OCI-LY1 (cell line): ENCODE measurements around the gene BAZ2A.

Source experiments
- H2AFZ ChIP-seq: fragments of 200-600 bp; sonication (generic), shearing (Covaris generic); 2 replicates; pipeline ENCODE4 v1.6.0; 2014; ENCODE audit warnings: antibody characterized with exemption, mild to moderate bottlenecking, low read length
- H3F3A ChIP-seq: fragments of 200-600 bp; sonication (generic), shearing (Covaris generic); 2 replicates; pipeline ENCODE4 v1.6.0; 2014; ENCODE audit warnings: mild to moderate bottlenecking, antibody characterized with exemption, low read length, moderate library complexity; ENCODE audit not compliant: insufficient read depth
- H3K27ac ChIP-seq: fragments of 200-600 bp; sonication (generic); 2 replicates; pipeline ENCODE4 v1.5.1; 2014; ENCODE audit warnings: low read length, mixed run types, mild to moderate bottlenecking, low read depth; ENCODE audit not compliant: poor library complexity, severe bottlenecking
- H3K27me3 ChIP-seq: fragments of 200-600 bp; sonication (generic); 2 replicates; pipeline ENCODE4 v1.6.0; 2014; ENCODE audit warnings: antibody characterized with exemption, mild to moderate bottlenecking, low read length, moderate library complexity; ENCODE audit not compliant: insufficient read depth
- H3K36me3 ChIP-seq: fragments of 200-600 bp; sonication (generic); 2 replicates; pipeline ENCODE4 v1.6.1; 2014; ENCODE audit warnings: mild to moderate bottlenecking, antibody characterized with exemption, low read length, moderate library complexity, mixed read lengths; ENCODE audit not compliant: insufficient read depth
- H3K4me1 ChIP-seq: fragments of 200-600 bp; sonication (generic); 2 replicates; pipeline ENCODE4 v1.5.1; 2014; ENCODE audit warnings: mild to moderate bottlenecking, low read length, moderate library complexity; ENCODE audit not compliant: insufficient read depth, severe bottlenecking
- H3K4me2 ChIP-seq: fragments of 200-600 bp; sonication (generic), shearing (Covaris generic); 2 replicates; pipeline ENCODE4 v1.6.1; 2014; ENCODE audit warnings: low read length
- H3K4me3 ChIP-seq: fragments of 200-600 bp; sonication (generic); 2 replicates; pipeline ENCODE4 v1.5.1; 2014; ENCODE audit warnings: low read length, low read depth, mild to moderate bottlenecking, mixed read lengths; ENCODE audit not compliant: poor library complexity, severe bottlenecking
- H3K79me2 ChIP-seq: fragments of 200-600 bp; shearing (Covaris generic); 2 replicates; pipeline ENCODE4 v1.6.1; 2016; ENCODE audit warnings: mixed run types, low read length, mixed read lengths; ENCODE audit not compliant: insufficient read depth
- H3K9ac ChIP-seq: fragments of 200-600 bp; sonication (generic), shearing (Covaris generic); 2 replicates; pipeline ENCODE4 v1.6.1; 2014; ENCODE audit warnings: mild to moderate bottlenecking, low read length, mixed read lengths
- H3K9me2 ChIP-seq: fragments of 200-600 bp; sonication (generic), shearing (Covaris generic); 2 replicates; pipeline ENCODE4 v1.6.1; 2014; ENCODE audit warnings: low read depth, mild to moderate bottlenecking, low read length, mixed read lengths
- H3K9me3 ChIP-seq: fragments of 200-600 bp; shearing (Covaris generic); 2 replicates; pipeline ENCODE4 v1.6.1; 2014; ENCODE audit warnings: low read length, mixed read lengths
- H4K20me1 ChIP-seq: fragments of 200-600 bp; sonication (generic), shearing (Covaris generic); 2 replicates; pipeline ENCODE4 v1.6.0; 2016; ENCODE audit warnings: mild to moderate bottlenecking, low read length; ENCODE audit not compliant: insufficient read depth
- EZH2 ChIP-seq: fragments of 200-600 bp; sonication (generic), shearing (Covaris generic); IDR thresholded peaks from 2 replicates; pipeline ENCODE4 v1.8.0; 2017; ENCODE audit warnings: borderline replicate concordance, mixed run types, mild to moderate bottlenecking, antibody characterized with exemption, low read length, moderate library complexity, mixed read lengths
- TF ChIP-seq, protein P1 (sequence below): fragments of 200-600 bp; sonication (generic), shearing (Covaris generic); IDR thresholded peaks from 2 replicates; pipeline ENCODE4 v1.5.1; 2017; ENCODE audit warnings: mild to moderate bottlenecking, antibody characterized with exemption, low read length, moderate library complexity, mixed read lengths

The BAZ2A gene

DNA sequence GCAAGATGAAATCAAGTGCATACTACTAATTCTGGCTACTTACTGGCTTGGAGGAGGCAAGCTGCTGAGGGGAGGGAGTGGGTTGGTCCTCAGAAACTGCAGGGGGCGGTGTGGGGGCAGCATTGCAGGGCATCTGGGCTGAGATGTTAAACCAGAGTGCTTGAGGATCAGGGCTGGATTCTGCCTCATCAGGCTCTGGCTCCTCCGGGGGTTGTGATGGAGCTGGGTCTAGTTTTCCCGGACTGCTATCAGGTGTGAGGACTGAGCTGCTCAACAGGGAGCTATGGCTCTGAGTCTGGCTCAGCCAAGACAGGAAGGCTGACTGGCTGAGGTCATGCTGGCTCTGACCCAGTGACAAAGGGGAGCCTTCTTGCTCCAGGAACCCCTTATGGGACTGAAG, 28.6 kb downstream of the BAZ2A start:
- Histone ChIP-seq H3K27me3 (no peaks in the 10 kb centered on the region), H4K20me1 (no peaks in the 10 kb centered on the region), H2AFZ (no peak overlapping the region), H3K36me3 (peaks cover 97% of the 10 kb centered on the region), H3K79me2 (no peaks in the 10 kb centered on the region), H3K9me3 (no peaks in the 10 kb centered on the region), H3K9me2 (no peaks in the 10 kb centered on the region), H3K4me3 (no peak overlapping the region), H3K4me2 (no peak overlapping the region), H3K4me1 (peaks cover under 1% of the 10 kb centered on the region), H3K9ac (no peak overlapping the region), H3K27ac (no peak overlapping the region), H3F3A (peaks cover 2% of the 10 kb centered on the region; the same call in 1 of the 2 replicates)
- no peak for TF ChIP-seq EZH2
- TF ChIP-seq, protein P1, sequence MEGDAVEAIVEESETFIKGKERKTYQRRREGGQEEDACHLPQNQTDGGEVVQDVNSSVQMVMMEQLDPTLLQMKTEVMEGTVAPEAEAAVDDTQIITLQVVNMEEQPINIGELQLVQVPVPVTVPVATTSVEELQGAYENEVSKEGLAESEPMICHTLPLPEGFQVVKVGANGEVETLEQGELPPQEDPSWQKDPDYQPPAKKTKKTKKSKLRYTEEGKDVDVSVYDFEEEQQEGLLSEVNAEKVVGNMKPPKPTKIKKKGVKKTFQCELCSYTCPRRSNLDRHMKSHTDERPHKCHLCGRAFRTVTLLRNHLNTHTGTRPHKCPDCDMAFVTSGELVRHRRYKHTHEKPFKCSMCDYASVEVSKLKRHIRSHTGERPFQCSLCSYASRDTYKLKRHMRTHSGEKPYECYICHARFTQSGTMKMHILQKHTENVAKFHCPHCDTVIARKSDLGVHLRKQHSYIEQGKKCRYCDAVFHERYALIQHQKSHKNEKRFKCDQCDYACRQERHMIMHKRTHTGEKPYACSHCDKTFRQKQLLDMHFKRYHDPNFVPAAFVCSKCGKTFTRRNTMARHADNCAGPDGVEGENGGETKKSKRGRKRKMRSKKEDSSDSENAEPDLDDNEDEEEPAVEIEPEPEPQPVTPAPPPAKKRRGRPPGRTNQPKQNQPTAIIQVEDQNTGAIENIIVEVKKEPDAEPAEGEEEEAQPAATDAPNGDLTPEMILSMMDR, result peak; percentile 45; the same call in 1 of the 2 replicates

DNA sequence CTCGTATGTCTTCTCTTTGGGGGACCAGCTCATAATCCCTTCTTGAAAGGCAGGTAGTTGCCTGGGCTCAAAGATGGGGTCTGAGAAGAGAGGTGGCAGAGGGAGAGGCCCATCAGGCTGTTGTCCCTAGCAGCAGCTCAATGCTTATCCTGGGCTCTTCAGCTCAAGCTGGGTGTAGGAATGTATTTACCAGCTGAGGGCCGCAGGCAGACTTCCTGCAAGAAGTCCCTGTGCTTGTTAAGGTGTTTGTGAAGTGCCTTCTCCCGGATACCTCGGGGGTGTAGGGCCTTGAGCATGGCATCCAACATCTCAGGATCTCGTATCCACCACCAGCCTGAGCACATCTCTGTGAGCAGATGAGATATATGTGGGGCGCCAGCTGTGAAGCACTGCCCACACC, 29.4 kb downstream of the BAZ2A start:
- H3K4me3 ChIP-seq, result no peak overlapping the region
- no peak overlapping the region for H3K4me2 ChIP-seq
- H3K9me2 ChIP-seq, result no peaks in the 10 kb centered on the region
- H3K9ac ChIP-seq, result no peak overlapping the region
- H4K20me1 ChIP-seq, result no peaks in the 10 kb centered on the region
- TF ChIP-seq, protein P1, result no peak
- TF ChIP-seq EZH2, result no peak
- H2AFZ ChIP-seq, result no peak overlapping the region
- peaks cover 4% of the 10 kb centered on the region for H3K4me1 ChIP-seq
- H3K9me3 ChIP-seq, result no peaks in the 10 kb centered on the region
- H3K79me2 ChIP-seq, result no peaks in the 10 kb centered on the region
- H3K27ac ChIP-seq, result no peak overlapping the region
- H3F3A ChIP-seq, result peaks cover 4% of the 10 kb centered on the region; the same call in 1 of the 2 replicates
- H3K36me3 ChIP-seq, result peaks cover 91% of the 10 kb centered on the region
- no peaks in the 10 kb centered on the region for H3K27me3 ChIP-seq

DNA sequence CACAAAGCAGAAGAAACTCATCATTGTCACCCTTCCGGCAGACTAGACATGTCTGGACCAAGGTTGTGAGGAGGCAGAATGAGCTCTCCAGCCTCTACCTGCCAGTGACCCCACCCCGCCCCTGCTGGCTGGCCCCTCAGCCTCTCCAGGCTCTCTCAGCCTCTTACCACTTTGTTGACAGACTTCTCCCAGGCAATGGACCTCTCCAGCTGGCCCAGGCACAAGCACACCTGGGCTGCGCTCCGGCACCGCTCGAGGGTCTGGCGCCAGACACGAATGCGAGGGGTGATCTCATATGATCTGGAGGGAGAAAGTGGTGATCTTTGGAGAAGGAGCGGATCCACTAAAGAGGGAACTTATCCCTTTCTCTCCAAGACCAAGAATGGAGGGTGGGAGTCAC, 30.3 kb downstream of the BAZ2A start:
- H4K20me1 ChIP-seq, result no peaks in the 10 kb centered on the region
- no peak overlapping the region for H3K27ac ChIP-seq
- peaks cover 4% of the 10 kb centered on the region; the same call in 1 of the 2 replicates for H3F3A ChIP-seq
- H3K79me2 ChIP-seq, result no peaks in the 10 kb centered on the region
- H3K27me3 ChIP-seq, result no peaks in the 10 kb centered on the region
- H3K4me2 ChIP-seq, result no peak overlapping the region
- H3K4me3 ChIP-seq, result no peak overlapping the region
- TF ChIP-seq EZH2, result no peak
- TF ChIP-seq, protein P1, result no peak
- peaks cover 4% of the 10 kb centered on the region for H3K4me1 ChIP-seq
- no peak overlapping the region for H3K9ac ChIP-seq
- peaks cover 85% of the 10 kb centered on the region for H3K36me3 ChIP-seq
- no peak overlapping the region for H2AFZ ChIP-seq
- no peaks in the 10 kb centered on the region for H3K9me2 ChIP-seq
- no peaks in the 10 kb centered on the region for H3K9me3 ChIP-seq
